ENCODE data around the gene ZC2HC1B. TPM values are rescaled to one million over a fixed set of nuclear protein-coding genes. Genes with fewer than 3 reads are reported as not detected.
"Not testable (repeated sequence)": the region's sequence is repeated elsewhere in the genome, so short reads cannot be mapped to it uniquely, and the experiment has no call there.

ZC2HC1B gene
- total RNA-seq, 1 donor from 2014 or later: not detected

- H3K4me1 ChIP-seq (ENCODE audit: control insufficient read depth in 3 of 3, insufficient read depth in 3 of 3, low read length in 3 of 3): no peaks in the 10 kb centered on the region
- peaks cover 42 to 69% (median 65%) of the 10 kb centered on the region in 3 donors for H3K36me3 ChIP-seq (ENCODE audit: control insufficient read depth in 3 of 3, insufficient read depth in 3 of 3, low read length in 3 of 3)
- H3K27ac ChIP-seq (ENCODE audit: low read depth, low read length): no peak overlapping the region
- H3K9ac ChIP-seq (ENCODE audit: low read depth in 1 of 3, low read length in 3 of 3): no peak overlapping the region
- H3K27me3 ChIP-seq (ENCODE audit: control insufficient read depth in 3 of 3, insufficient read depth in 3 of 3, low read length in 3 of 3): no peaks in the 10 kb centered on the region
- peaks cover 0 to 2% (median 0%) of the 10 kb centered on the region in 3 donors for H3K9me3 ChIP-seq (ENCODE audit: control insufficient read depth in 3 of 3, low read length in 3 of 3)
- no peak overlapping the region for H3K4me3 ChIP-seq (ENCODE audit: low read length in 3 of 3)
These were observed 4.2 kb upstream of the ZC2HC1B start for GRCh38 chr6:143859891-143860660.

GRCh38 chr6:143863771-143864170, 503 bp upstream of the ZC2HC1B start:
- Histone ChIP-seq H3K4me3 (ENCODE audit: low read length in 3 of 3) (no peak overlapping the region), H3K27ac (ENCODE audit: low read depth, low read length) (no peak overlapping the region), H3K27me3 (ENCODE audit: control insufficient read depth in 3 of 3, insufficient read depth in 3 of 3, low read length in 3 of 3) (no peaks in the 10 kb centered on the region), H3K9ac (ENCODE audit: low read depth in 1 of 3, low read length in 3 of 3) (no peak overlapping the region), H3K4me1 (ENCODE audit: control insufficient read depth in 3 of 3, insufficient read depth in 3 of 3, low read length in 3 of 3) (no peaks in the 10 kb centered on the region), H3K9me3 (ENCODE audit: control insufficient read depth in 3 of 3, low read length in 3 of 3) (no peaks in the 10 kb centered on the region), H3K36me3 (ENCODE audit: control insufficient read depth in 3 of 3, insufficient read depth in 3 of 3, low read length in 3 of 3) (peaks cover 17 to 42% (median 40%) of the 10 kb centered on the region in 3 donors)

- Histone ChIP-seq H3K36me3 (ENCODE audit: control insufficient read depth in 3 of 3, insufficient read depth in 3 of 3, low read length in 3 of 3) (peaks cover 5 to 20% (median 13%) of the 10 kb centered on the region in 3 donors), H3K9ac (ENCODE audit: low read depth in 1 of 3, low read length in 3 of 3) (no peak overlapping the region), H3K9me3 (ENCODE audit: control insufficient read depth in 3 of 3, low read length in 3 of 3) (no peaks in the 10 kb centered on the region), H3K4me1 (ENCODE audit: control insufficient read depth in 3 of 3, insufficient read depth in 3 of 3, low read length in 3 of 3) (no peaks in the 10 kb centered on the region), H3K4me3 (ENCODE audit: low read length in 3 of 3) (no peak overlapping the region), H3K27ac (ENCODE audit: low read depth, low read length) (no peak overlapping the region), H3K27me3 (ENCODE audit: control insufficient read depth in 3 of 3, insufficient read depth in 3 of 3, low read length in 3 of 3) (no peaks in the 10 kb centered on the region)
These were observed 3.0 kb downstream of the ZC2HC1B start for GRCh38 chr6:143867236-143867635.

- not testable (repeated sequence) for H3K27ac ChIP-seq (ENCODE audit: low read depth, low read length); H3K36me3 ChIP-seq (ENCODE audit: control insufficient read depth in 3 of 3, insufficient read depth in 3 of 3, low read length in 3 of 3); H3K9ac ChIP-seq (ENCODE audit: low read depth in 1 of 3, low read length in 3 of 3); H3K4me1 ChIP-seq (ENCODE audit: control insufficient read depth in 3 of 3, insufficient read depth in 3 of 3, low read length in 3 of 3); H3K27me3 ChIP-seq (ENCODE audit: control insufficient read depth in 3 of 3, insufficient read depth in 3 of 3, low read length in 3 of 3); H3K9me3 ChIP-seq (ENCODE audit: control insufficient read depth in 3 of 3, low read length in 3 of 3); H3K4me3 ChIP-seq (ENCODE audit: low read length in 3 of 3)
These were observed 4.5 kb downstream of the ZC2HC1B start for GRCh38 chr6:143868808-143869207.

GRCh38 chr6:143871202-143871730, 7.0 kb downstream of the ZC2HC1B start:
- H3K4me3 ChIP-seq (ENCODE audit: low read length in 3 of 3); H3K9ac ChIP-seq (ENCODE audit: low read depth in 1 of 3, low read length in 3 of 3); H3K9me3 ChIP-seq (ENCODE audit: control insufficient read depth in 3 of 3, low read length in 3 of 3); H3K27me3 ChIP-seq (ENCODE audit: control insufficient read depth in 3 of 3, insufficient read depth in 3 of 3, low read length in 3 of 3); H3K27ac ChIP-seq (ENCODE audit: low read depth, low read length); H3K36me3 ChIP-seq (ENCODE audit: control insufficient read depth in 3 of 3, insufficient read depth in 3 of 3, low read length in 3 of 3); H3K4me1 ChIP-seq (ENCODE audit: control insufficient read depth in 3 of 3, insufficient read depth in 3 of 3, low read length in 3 of 3): not testable (repeated sequence)

- Histone ChIP-seq H3K9ac (ENCODE audit: low read depth in 1 of 3, low read length in 3 of 3) (no peak overlapping the region), H3K4me3 (ENCODE audit: low read length in 3 of 3) (no peak overlapping the region), H3K27me3 (ENCODE audit: control insufficient read depth in 3 of 3, insufficient read depth in 3 of 3, low read length in 3 of 3) (no peaks in the 10 kb centered on the region), H3K36me3 (ENCODE audit: control insufficient read depth in 3 of 3, insufficient read depth in 3 of 3, low read length in 3 of 3) (no peaks in the 10 kb centered on the region), H3K9me3 (ENCODE audit: control insufficient read depth in 3 of 3, low read length in 3 of 3) (no peaks in the 10 kb centered on the region), H3K27ac (ENCODE audit: low read depth, low read length) (no peak overlapping the region), H3K4me1 (ENCODE audit: control insufficient read depth in 3 of 3, insufficient read depth in 3 of 3, low read length in 3 of 3) (no peaks in the 10 kb centered on the region)
These were observed 7.9 kb downstream of the ZC2HC1B start for GRCh38 chr6:143872201-143872600.

GRCh38 chr6:143873600-143873999, 9.3 kb downstream of the ZC2HC1B start:
- H3K36me3 ChIP-seq (ENCODE audit: control insufficient read depth in 3 of 3, insufficient read depth in 3 of 3, low read length in 3 of 3); H3K4me1 ChIP-seq (ENCODE audit: control insufficient read depth in 3 of 3, insufficient read depth in 3 of 3, low read length in 3 of 3); H3K27ac ChIP-seq (ENCODE audit: low read depth, low read length); H3K9me3 ChIP-seq (ENCODE audit: control insufficient read depth in 3 of 3, low read length in 3 of 3); H3K27me3 ChIP-seq (ENCODE audit: control insufficient read depth in 3 of 3, insufficient read depth in 3 of 3, low read length in 3 of 3); H3K4me3 ChIP-seq (ENCODE audit: low read length in 3 of 3); H3K9ac ChIP-seq (ENCODE audit: low read depth in 1 of 3, low read length in 3 of 3): not testable (repeated sequence)

- not testable (repeated sequence) for H3K9me3 ChIP-seq (ENCODE audit: control insufficient read depth in 3 of 3, low read length in 3 of 3); H3K27me3 ChIP-seq (ENCODE audit: control insufficient read depth in 3 of 3, insufficient read depth in 3 of 3, low read length in 3 of 3); H3K27ac ChIP-seq (ENCODE audit: low read depth, low read length); H3K36me3 ChIP-seq (ENCODE audit: control insufficient read depth in 3 of 3, insufficient read depth in 3 of 3, low read length in 3 of 3); H3K4me3 ChIP-seq (ENCODE audit: low read length in 3 of 3); H3K4me1 ChIP-seq (ENCODE audit: control insufficient read depth in 3 of 3, insufficient read depth in 3 of 3, low read length in 3 of 3); H3K9ac ChIP-seq (ENCODE audit: low read depth in 1 of 3, low read length in 3 of 3)
These were observed 10.2 kb downstream of the ZC2HC1B start for GRCh38 chr6:143874503-143874902.

- Histone ChIP-seq H3K36me3 (ENCODE audit: control insufficient read depth in 3 of 3, insufficient read depth in 3 of 3, low read length in 3 of 3) (no peaks in the 10 kb centered on the region), H3K4me3 (ENCODE audit: low read length in 3 of 3) (no peak overlapping the region), H3K27me3 (ENCODE audit: control insufficient read depth in 3 of 3, insufficient read depth in 3 of 3, low read length in 3 of 3) (no peaks in the 10 kb centered on the region), H3K4me1 (ENCODE audit: control insufficient read depth in 3 of 3, insufficient read depth in 3 of 3, low read length in 3 of 3) (no peaks in the 10 kb centered on the region), H3K9ac (ENCODE audit: low read depth in 1 of 3, low read length in 3 of 3) (no peak overlapping the region), H3K27ac (ENCODE audit: low read depth, low read length) (no peak overlapping the region), H3K9me3 (ENCODE audit: control insufficient read depth in 3 of 3, low read length in 3 of 3) (peaks cover 0 to 5% (median 3%) of the 10 kb centered on the region in 3 donors)
These were observed 13.5 kb downstream of the ZC2HC1B start for GRCh38 chr6:143877584-143878271.

- no peaks in the 10 kb centered on the region for H3K4me1 ChIP-seq (ENCODE audit: control insufficient read depth in 3 of 3, insufficient read depth in 3 of 3, low read length in 3 of 3)
- H3K36me3 ChIP-seq (ENCODE audit: control insufficient read depth in 3 of 3, insufficient read depth in 3 of 3, low read length in 3 of 3): no peaks in the 10 kb centered on the region
- H3K9me3 ChIP-seq (ENCODE audit: control insufficient read depth in 3 of 3, low read length in 3 of 3): peaks cover 0 to 5% (median 3%) of the 10 kb centered on the region in 3 donors
These were observed 14.0 kb downstream of the ZC2HC1B start for GRCh38 chr6:143878272-143878760.

More at GRCh38 chr6:143878272-143878760, 14.0 kb downstream of the ZC2HC1B start:
- Histone ChIP-seq H3K27me3 (ENCODE audit: control insufficient read depth in 3 of 3, insufficient read depth in 3 of 3, low read length in 3 of 3) (no peaks in the 10 kb centered on the region), H3K9ac (ENCODE audit: low read depth in 1 of 3, low read length in 3 of 3) (no peak overlapping the region), H3K27ac (ENCODE audit: low read depth, low read length) (no peak overlapping the region), H3K4me3 (ENCODE audit: low read length in 3 of 3) (no peak overlapping the region)

Measured in skeletal muscle tissue (tissue), 4 donors.